Liver (tissue), 9 donors: ENCODE measurements around the gene LRIT2. TPM values are rescaled to one million over a fixed set of nuclear protein-coding genes. Genes with fewer than 3 reads are reported as not detected.

Source experiments
- DNase-seq: peaks from one replicate; pipeline ENCODE4 v3.0.0-alpha.2; 2017; ENCODE audit warnings: low spot score
- H3K27ac ChIP-seq, 2 donors: one replicate each; pipeline ENCODE4 v1.7.0; 2013; ENCODE audit warnings: inconsistent platforms in 2 of 2, low read length in 2 of 2, control low read depth in 1 of 2, low read depth in 1 of 2, mild to moderate bottlenecking in 1 of 2
- H3K27me3 ChIP-seq, 4 donors: one replicate each; pipeline versions ENCODE4 v1.6.1 to v1.7.0; 2013; ENCODE audit warnings: low read length in 3 of 4, inconsistent platforms in 1 of 4, mild to moderate bottlenecking in 1 of 4, moderate library complexity in 1 of 4; ENCODE audit not compliant: control insufficient read depth in 4 of 4, insufficient read depth in 4 of 4
- H3K36me3 ChIP-seq, 4 donors: one replicate each; pipeline versions ENCODE4 v1.6.1 to v1.7.0; 2013; ENCODE audit warnings: low read length in 3 of 4, mild to moderate bottlenecking in 3 of 4, low read depth in 1 of 4, moderate library complexity in 1 of 4; ENCODE audit not compliant: control insufficient read depth in 4 of 4, insufficient read depth in 3 of 4
- H3K4me1 ChIP-seq, 4 donors: one replicate each; pipeline versions ENCODE4 v1.6.1 to v1.7.0; 2013; ENCODE audit warnings: low read length in 3 of 4, mild to moderate bottlenecking in 3 of 4, moderate library complexity in 1 of 4; ENCODE audit not compliant: control insufficient read depth in 4 of 4, insufficient read depth in 4 of 4
- H3K4me3 ChIP-seq, 3 donors: one replicate each; pipeline versions ENCODE4 v1.6.1 to v1.7.0; 2013; ENCODE audit warnings: low read length in 3 of 3, control low read depth in 1 of 3, low read depth in 1 of 3, mild to moderate bottlenecking in 1 of 3
- H3K9ac ChIP-seq, 2 donors: one replicate each; pipeline ENCODE4 v1.7.0; 2013; ENCODE audit warnings: low read length in 2 of 2, mild to moderate bottlenecking in 2 of 2, moderate library complexity in 2 of 2, control low read depth in 1 of 2, low read depth in 1 of 2
- H3K9me3 ChIP-seq, 4 donors: one replicate each; pipeline versions ENCODE4 v1.6.1 to v1.7.0; 2013; ENCODE audit warnings: low read length in 3 of 4; ENCODE audit not compliant: control insufficient read depth in 4 of 4
- EGR1 ChIP-seq, 2 donors: IDR thresholded peaks; 2 replicates each; pipeline ENCODE4 v1.6.1; 2016 to 2018; ENCODE audit warnings: antibody characterized with exemption in 2 of 2, low read depth in 2 of 2
- FOXA1 ChIP-seq: IDR thresholded peaks from 2 replicates; pipeline ENCODE4 v1.6.1; 2016; ENCODE audit warnings: antibody characterized with exemption
- GABPA ChIP-seq, 2 donors: IDR thresholded peaks in 1 of 2; conservative IDR thresholded peaks in 1 of 2; 2 replicates each; pipeline ENCODE4 v1.6.1; 2016; ENCODE audit warnings: antibody characterized with exemption in 2 of 2, mild to moderate bottlenecking in 1 of 2, moderate library complexity in 1 of 2
- JUND ChIP-seq, 2 donors: IDR thresholded peaks; 2 replicates each; pipeline ENCODE4 v1.6.1; 2016; ENCODE audit warnings: antibody characterized with exemption in 2 of 2
- NR2F2 ChIP-seq: IDR thresholded peaks from 2 replicates; pipeline ENCODE4 v1.6.1; 2016; ENCODE audit warnings: antibody characterized with exemption
- RAD21 ChIP-seq, 2 donors: IDR thresholded peaks; 2 replicates each; pipeline ENCODE4 v1.6.1; 2016; ENCODE audit warnings: antibody characterized with exemption in 2 of 2, mild to moderate bottlenecking in 2 of 2
- RXRA ChIP-seq, 2 donors: IDR thresholded peaks; 2 replicates each; pipeline ENCODE4 v1.6.1; 2017 to 2018; ENCODE audit warnings: antibody characterized with exemption in 2 of 2, mild to moderate bottlenecking in 1 of 2
- SP1 ChIP-seq: IDR thresholded peaks from 2 replicates; pipeline ENCODE4 v1.6.1; 2018; ENCODE audit warnings: antibody characterized with exemption, mild to moderate bottlenecking
- TAF1 ChIP-seq: conservative IDR thresholded peaks from 2 replicates; pipeline ENCODE4 v1.6.1; 2016; ENCODE audit warnings: antibody characterized with exemption, mild to moderate bottlenecking
- YY1 ChIP-seq: IDR thresholded peaks from 2 replicates; pipeline ENCODE4 v1.6.1; 2016; ENCODE audit warnings: antibody characterized with exemption, mild to moderate bottlenecking
- WGBS: extraction: QIAGEN DNeasy Blood & Tissue Kit; methylation state at CpG from one replicate; pipeline ENCODE4 v1.1.7; 2013; 5-methylcytosine and 5-hydroxymethylcytosine counted together
- polyA plus RNA-seq, 2 donors: library from polyadenylated mRNA; stranded (reverse) in 1 of 2; unstranded in 1 of 2; fragments of 200-250 nt in 1 of 2; fragments of >200 nt in 1 of 2; fragmentation: Nextera tagmentation in 1 of 2; extraction: Ambion mirVana in 1 of 2; gene quantifications; one replicate each; pipeline versions ENCODE4 v1.2.1 to v1.2.3, GENCODE V29; 2013 to 2015
- total RNA-seq, 2 donors: library from RNA; depleted of rRNA; stranded (reverse); fragments of >200 nt; gene quantifications; one replicate each; pipeline ENCODE4 v1.2.3, GENCODE V29; 2014
- TF ChIP-seq, protein P1 (sequence below): IDR thresholded peaks from 2 replicates; pipeline ENCODE4 v1.6.1; 2016; ENCODE audit warnings: antibody characterized with exemption
- TF ChIP-seq, protein P2 (sequence below): IDR thresholded peaks from 2 replicates; pipeline ENCODE4 v1.6.1; 2016; ENCODE audit warnings: antibody characterized with exemption, mild to moderate bottlenecking
- TF ChIP-seq, protein P3 (sequence below): IDR thresholded peaks from 2 replicates; pipeline ENCODE4 v1.6.1; 2016; ENCODE audit warnings: antibody characterized with exemption
- donor health status: healthy.
- donor health status: healthy.
- donor health status: healthy.
- donor health status: healthy.
- donor health status: healthy.

LRIT2 gene
- total and polyA plus RNA-seq, 4 donors: not detected

DNA sequence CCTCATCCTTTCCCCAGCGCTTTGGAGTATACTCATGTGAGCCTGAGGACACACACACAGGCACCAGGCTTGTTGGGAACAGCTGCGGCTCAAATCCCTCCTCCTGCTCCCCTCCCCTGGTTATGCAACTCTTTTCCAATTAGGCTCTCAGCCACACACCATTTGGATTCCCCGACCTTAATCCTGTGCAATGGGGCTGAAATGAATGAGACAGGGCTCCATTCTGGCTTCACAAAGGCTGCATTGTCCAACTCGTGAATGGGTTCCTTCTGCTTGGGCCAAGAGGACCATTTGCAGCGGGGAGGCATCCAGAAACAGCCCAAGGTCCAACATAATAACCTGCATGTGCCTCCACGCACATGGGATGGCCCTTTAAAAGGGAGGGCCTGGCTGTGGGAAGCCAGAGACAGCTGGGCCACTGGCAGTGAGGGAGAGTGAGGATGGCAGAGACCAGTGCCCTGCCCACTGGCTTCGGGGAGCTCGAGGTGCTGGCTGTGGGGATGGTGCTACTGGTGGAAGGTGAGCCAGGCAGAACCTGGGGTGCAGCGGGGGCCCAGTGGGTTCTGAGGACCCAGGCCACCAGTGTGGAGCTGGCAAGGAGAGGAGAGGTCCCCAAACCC, 19.4 kb upstream of the LRIT2 start, which contains the start of gene RGR:
TSS of gene RGR (plus strand) at position 403 of the 620 bp plus-strand sequence. CDS start at position 441, 38 bp downstream.
- no peak within 1 kb of the TSS for H3K4me3 ChIP-seq
- H3K27ac ChIP-seq: no peak within 1 kb of the TSS
- H3K36me3 ChIP-seq: no peaks in the 10 kb centered on the region
- H3K27me3 ChIP-seq: no peaks in the 10 kb centered on the region
- TF ChIP-seq EGR1 (IDR thresholded peaks at IDR 0.05; ENCODE audit: low read depth in 2 of 2) (no peak), GABPA (IDR thresholded peaks at IDR 0.05 in 1 of 2, conservative IDR thresholded peaks at IDR 0.05 in 1 of 2) (no peak), YY1 (no peak), JUND (IDR thresholded peaks at IDR 0.05) (no peak), RXRA (IDR thresholded peaks at IDR 0.05) (no peak), RAD21 (IDR thresholded peaks at IDR 0.05) (no peak), NR2F2 (no peak)
- TF ChIP-seq, protein P1, sequence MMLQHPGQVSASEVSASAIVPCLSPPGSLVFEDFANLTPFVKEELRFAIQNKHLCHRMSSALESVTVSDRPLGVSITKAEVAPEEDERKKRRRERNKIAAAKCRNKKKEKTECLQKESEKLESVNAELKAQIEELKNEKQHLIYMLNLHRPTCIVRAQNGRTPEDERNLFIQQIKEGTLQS: no peak
- TF ChIP-seq, protein P2, sequence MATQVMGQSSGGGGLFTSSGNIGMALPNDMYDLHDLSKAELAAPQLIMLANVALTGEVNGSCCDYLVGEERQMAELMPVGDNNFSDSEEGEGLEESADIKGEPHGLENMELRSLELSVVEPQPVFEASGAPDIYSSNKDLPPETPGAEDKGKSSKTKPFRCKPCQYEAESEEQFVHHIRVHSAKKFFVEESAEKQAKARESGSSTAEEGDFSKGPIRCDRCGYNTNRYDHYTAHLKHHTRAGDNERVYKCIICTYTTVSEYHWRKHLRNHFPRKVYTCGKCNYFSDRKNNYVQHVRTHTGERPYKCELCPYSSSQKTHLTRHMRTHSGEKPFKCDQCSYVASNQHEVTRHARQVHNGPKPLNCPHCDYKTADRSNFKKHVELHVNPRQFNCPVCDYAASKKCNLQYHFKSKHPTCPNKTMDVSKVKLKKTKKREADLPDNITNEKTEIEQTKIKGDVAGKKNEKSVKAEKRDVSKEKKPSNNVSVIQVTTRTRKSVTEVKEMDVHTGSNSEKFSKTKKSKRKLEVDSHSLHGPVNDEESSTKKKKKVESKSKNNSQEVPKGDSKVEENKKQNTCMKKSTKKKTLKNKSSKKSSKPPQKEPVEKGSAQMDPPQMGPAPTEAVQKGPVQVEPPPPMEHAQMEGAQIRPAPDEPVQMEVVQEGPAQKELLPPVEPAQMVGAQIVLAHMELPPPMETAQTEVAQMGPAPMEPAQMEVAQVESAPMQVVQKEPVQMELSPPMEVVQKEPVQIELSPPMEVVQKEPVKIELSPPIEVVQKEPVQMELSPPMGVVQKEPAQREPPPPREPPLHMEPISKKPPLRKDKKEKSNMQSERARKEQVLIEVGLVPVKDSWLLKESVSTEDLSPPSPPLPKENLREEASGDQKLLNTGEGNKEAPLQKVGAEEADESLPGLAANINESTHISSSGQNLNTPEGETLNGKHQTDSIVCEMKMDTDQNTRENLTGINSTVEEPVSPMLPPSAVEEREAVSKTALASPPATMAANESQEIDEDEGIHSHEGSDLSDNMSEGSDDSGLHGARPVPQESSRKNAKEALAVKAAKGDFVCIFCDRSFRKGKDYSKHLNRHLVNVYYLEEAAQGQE: no peak
- TF ChIP-seq, protein P3, sequence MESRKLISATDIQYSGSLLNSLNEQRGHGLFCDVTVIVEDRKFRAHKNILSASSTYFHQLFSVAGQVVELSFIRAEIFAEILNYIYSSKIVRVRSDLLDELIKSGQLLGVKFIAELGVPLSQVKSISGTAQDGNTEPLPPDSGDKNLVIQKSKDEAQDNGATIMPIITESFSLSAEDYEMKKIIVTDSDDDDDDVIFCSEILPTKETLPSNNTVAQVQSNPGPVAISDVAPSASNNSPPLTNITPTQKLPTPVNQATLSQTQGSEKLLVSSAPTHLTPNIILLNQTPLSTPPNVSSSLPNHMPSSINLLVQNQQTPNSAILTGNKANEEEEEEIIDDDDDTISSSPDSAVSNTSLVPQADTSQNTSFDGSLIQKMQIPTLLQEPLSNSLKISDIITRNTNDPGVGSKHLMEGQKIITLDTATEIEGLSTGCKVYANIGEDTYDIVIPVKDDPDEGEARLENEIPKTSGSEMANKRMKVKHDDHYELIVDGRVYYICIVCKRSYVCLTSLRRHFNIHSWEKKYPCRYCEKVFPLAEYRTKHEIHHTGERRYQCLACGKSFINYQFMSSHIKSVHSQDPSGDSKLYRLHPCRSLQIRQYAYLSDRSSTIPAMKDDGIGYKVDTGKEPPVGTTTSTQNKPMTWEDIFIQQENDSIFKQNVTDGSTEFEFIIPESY: no peak
- no peak for DNase-seq
- peaks cover 0 to 1% (median 0%) of the 10 kb centered on the region in 4 donors for H3K9me3 ChIP-seq
- 67% methylated on average over 9 of the region's 9 CpGs for WGBS
- H3K4me1 ChIP-seq: no peaks in the 10 kb centered on the region
- no peak within 1 kb of the TSS for H3K9ac ChIP-seq

DNA sequence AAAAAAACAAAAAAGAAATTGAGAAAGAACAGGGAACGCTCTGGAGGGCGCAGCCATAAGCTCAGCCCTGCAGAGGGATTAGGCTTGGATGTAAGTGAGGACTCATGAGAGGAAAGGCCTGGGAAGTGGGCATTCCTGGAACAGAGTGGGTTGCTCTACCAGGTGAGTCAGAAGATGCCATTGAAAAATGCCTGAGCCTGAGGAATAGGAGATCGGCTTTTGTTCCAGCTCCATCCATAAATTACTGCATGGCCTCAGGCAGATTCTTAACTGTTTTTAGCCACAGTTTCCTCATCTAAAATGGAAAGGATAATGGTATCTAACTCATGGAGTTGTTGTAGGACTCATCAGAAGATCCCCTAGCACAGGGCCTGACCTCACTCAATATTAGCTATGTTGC, 18.4 kb upstream of the LRIT2 start:
- H3K4me3 ChIP-seq: no peak overlapping the region
- no peaks in the 10 kb centered on the region for H3K36me3 ChIP-seq
- no peaks in the 10 kb centered on the region for H3K4me1 ChIP-seq
- no peak for DNase-seq
- H3K9me3 ChIP-seq: peaks cover 0 to 1% (median 0%) of the 10 kb centered on the region in 4 donors
- TF ChIP-seq FOXA1 (no peak), SP1 (no peak), TAF1 (no peak), GABPA (IDR thresholded peaks at IDR 0.05 in 1 of 2, conservative IDR thresholded peaks at IDR 0.05 in 1 of 2) (no peak)
- TF ChIP-seq, protein P3: no peak
- H3K9ac ChIP-seq: no peak overlapping the region
- 94% methylated on average over 3 of the region's 3 CpGs for WGBS
- no peaks in the 10 kb centered on the region for H3K27me3 ChIP-seq
- no peak overlapping the region for H3K27ac ChIP-seq
